ENCODE measurements around the gene AKAP6. TPM values are rescaled to one million over a fixed set of nuclear protein-coding genes. Genes with fewer than 3 reads are reported as not detected.

The AKAP6 gene
- total RNA-seq, 1 donor from 2014 or later: 0.53 TPM

DNA sequence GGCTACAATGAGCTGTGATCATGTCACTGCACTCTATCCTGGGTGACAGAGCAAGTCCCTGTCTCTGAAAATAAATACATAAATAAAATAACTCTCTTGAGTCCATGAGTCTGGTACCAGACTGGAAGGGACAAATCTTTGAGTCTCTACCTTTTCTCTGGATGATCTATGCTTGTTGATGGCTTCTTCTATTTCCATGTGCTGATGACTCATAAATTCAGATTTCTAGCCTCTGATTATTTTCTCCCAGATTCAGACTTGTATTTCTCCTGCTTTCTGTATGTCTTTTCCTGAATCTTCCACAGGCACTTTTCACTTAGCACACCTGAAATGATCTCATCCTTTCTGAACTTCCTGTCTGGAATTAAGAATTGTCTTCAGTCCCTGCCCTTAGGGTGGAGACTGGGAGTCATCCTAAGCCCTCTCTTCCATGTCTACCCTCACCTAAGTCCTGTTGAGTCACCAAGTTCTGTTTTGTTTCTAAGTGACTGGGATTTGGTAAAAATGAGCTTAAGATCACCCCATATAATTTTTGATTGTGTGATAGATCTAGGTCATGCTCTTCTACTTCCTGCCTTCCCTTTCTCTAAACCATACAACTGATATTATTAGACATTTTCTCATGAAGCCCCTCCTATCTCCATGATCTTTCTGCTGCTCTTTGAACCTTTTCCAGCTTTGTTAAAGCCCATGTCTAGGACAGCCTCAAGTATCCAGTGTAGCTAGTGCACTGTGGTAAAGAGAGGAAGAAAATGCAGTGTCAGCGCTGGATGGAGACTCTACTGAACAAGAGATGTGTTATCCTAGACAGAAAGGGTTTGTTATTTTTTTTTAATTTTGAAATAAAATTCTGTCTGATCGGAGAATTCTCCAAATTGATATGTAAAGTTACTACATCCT is 13.1 kb downstream of the AKAP6 start:
- Mint-ChIP-seq H3K36me3 (ENCODE audit: low read depth) (no peaks in the 10 kb centered on the region), H3K9me3 (no peaks in the 10 kb centered on the region), H3K27ac (no peak overlapping the region), H3K4me1 (no peaks in the 10 kb centered on the region), H3K4me3 (no peak overlapping the region), H3K27me3 (no peaks in the 10 kb centered on the region)
- intact Hi-C loops (cut with micrococcal nuclease): no loop called here
- no peak for ATAC-seq (ENCODE audit: low read depth)
- ChIA-PET POLR2A (no interaction called here), CTCF (no interaction called here)
- TF ChIP-seq, protein P1, sequence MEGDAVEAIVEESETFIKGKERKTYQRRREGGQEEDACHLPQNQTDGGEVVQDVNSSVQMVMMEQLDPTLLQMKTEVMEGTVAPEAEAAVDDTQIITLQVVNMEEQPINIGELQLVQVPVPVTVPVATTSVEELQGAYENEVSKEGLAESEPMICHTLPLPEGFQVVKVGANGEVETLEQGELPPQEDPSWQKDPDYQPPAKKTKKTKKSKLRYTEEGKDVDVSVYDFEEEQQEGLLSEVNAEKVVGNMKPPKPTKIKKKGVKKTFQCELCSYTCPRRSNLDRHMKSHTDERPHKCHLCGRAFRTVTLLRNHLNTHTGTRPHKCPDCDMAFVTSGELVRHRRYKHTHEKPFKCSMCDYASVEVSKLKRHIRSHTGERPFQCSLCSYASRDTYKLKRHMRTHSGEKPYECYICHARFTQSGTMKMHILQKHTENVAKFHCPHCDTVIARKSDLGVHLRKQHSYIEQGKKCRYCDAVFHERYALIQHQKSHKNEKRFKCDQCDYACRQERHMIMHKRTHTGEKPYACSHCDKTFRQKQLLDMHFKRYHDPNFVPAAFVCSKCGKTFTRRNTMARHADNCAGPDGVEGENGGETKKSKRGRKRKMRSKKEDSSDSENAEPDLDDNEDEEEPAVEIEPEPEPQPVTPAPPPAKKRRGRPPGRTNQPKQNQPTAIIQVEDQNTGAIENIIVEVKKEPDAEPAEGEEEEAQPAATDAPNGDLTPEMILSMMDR (IDR thresholded peaks at IDR 0.05): no peak
- no peak for DNase-seq

DNA sequence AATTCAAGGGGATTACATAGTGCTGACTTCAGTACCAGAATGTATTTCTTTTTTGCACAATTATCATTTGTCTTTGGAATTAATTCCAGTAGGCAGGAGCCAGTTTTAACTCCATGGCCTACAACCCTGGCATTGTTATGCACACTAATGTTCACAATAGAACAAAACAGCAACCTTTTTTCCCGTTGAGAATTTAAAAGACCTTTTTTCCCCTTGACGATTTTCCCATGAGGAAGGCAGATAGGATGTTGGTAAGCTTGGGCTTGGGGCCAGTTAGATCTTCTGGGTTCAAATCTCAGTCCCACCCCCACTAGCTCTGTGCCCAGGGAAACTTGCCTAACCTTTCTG is 13.7 kb downstream of the AKAP6 start:
- CTCF ChIA-PET: no interaction called here
- Mint-ChIP-seq H3K4me1 (no peaks in the 10 kb centered on the region), H3K4me3 (no peak overlapping the region), H3K27ac (no peak overlapping the region), H3K9me3 (no peaks in the 10 kb centered on the region), H3K27me3 (no peaks in the 10 kb centered on the region), H3K36me3 (ENCODE audit: low read depth) (no peaks in the 10 kb centered on the region)
- DNase-seq: no peak
- POLR2A ChIA-PET: no interaction called here
- no peak for ATAC-seq (ENCODE audit: low read depth)
- TF ChIP-seq, protein P1 (IDR thresholded peaks at IDR 0.05): no peak
- intact Hi-C loops (cut with micrococcal nuclease): no loop called here

DNA sequence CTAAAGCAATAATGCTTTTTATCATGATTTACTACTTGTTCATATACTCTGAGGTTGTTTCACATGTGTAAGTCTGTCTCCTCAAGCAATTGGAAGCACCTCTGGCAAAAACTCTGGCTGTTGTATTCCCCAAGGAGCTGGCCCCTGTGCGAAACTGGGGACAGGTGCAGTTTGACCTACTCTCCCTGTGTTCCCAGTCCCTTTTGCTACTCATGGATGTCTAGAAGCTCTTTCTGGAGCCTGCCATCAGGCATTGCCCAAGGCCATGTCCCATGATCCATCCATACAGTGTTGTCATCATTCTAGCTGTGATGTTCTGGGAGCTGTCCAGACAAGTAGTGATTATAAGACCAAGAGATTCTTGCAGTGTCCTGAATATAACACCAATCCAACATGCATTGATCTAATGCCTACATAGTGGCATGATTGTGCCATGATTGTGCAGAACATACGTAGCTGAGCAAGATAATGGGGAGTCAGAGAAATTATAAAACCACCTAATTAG is 14.9 kb downstream of the AKAP6 start:
- Mint-ChIP-seq H3K4me1 (no peaks in the 10 kb centered on the region), H3K36me3 (ENCODE audit: low read depth) (no peaks in the 10 kb centered on the region), H3K9me3 (no peaks in the 10 kb centered on the region), H3K4me3 (no peak overlapping the region), H3K27ac (no peak overlapping the region), H3K27me3 (no peaks in the 10 kb centered on the region)
- POLR2A ChIA-PET: no interaction called here
- TF ChIP-seq, protein P1 (IDR thresholded peaks at IDR 0.05): no peak
- intact Hi-C loops (cut with micrococcal nuclease): no loop called here
- no peak for DNase-seq
- CTCF ChIA-PET: no interaction called here
- no peak for ATAC-seq (ENCODE audit: low read depth)

DNA sequence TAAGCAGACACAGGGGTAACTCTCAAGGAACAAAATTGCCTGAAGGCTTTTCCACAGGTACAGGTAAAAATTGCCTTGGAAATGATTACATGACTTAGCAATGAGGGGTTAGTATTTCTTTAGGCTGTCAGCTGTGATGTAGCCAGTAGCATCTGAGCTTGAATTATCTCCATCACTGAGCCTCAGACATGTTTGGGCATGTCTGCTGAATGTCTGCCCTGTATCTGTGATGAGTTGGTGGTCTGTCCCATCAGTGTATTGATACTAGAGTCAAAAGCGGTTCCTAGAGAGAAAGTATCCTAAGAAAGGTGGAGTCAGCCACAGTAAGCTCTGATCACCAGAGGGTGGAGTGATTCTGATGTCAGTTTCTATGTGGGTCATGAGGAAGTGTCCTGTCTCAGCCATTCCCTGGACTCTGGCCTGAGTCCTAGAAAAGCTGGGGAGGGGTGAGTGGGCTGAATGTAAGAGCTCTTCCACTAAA is 16.3 kb downstream of the AKAP6 start:
- no peak for ATAC-seq (ENCODE audit: low read depth)
- POLR2A ChIA-PET: no interaction called here
- no peak overlapping the region for H3K4me3 Mint-ChIP-seq
- CTCF ChIA-PET: no interaction called here
- no peaks in the 10 kb centered on the region for H3K9me3 Mint-ChIP-seq
- intact Hi-C loops (cut with micrococcal nuclease): no loop called here
- H3K27me3 Mint-ChIP-seq: no peaks in the 10 kb centered on the region
- DNase-seq: no peak
- H3K36me3 Mint-ChIP-seq (ENCODE audit: low read depth): no peaks in the 10 kb centered on the region
- no peak overlapping the region for H3K27ac Mint-ChIP-seq
- no peaks in the 10 kb centered on the region for H3K4me1 Mint-ChIP-seq
- TF ChIP-seq, protein P1 (IDR thresholded peaks at IDR 0.05): no peak

DNA sequence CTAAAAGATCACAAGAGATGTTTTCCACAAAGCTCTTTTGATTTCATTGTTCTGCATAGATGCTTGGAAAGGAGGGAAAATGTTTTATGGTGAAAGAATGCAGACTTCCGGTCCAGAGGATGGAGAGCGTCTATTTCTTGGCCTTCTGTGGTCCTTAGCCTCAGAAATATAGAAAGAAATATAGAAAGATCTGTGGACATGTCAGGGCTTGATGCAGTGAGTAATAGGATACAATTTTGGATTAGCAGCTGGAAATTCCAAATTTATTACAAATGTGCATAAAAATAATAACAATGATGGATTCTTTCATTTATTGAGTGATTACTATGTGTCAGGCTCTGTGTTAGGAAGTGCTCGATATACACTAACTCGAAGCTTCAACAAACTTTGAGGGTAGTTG is 20.2 kb downstream of the AKAP6 start:
- intact Hi-C loops (cut with micrococcal nuclease): no loop called here
- TF ChIP-seq, protein P1 (IDR thresholded peaks at IDR 0.05): no peak
- H3K9me3 Mint-ChIP-seq: no peaks in the 10 kb centered on the region
- H3K4me3 Mint-ChIP-seq: no peak overlapping the region
- H3K27ac Mint-ChIP-seq: no peak overlapping the region
- no peak for DNase-seq
- CTCF ChIA-PET: no interaction called here
- H3K27me3 Mint-ChIP-seq: no peaks in the 10 kb centered on the region
- no peak for ATAC-seq (ENCODE audit: low read depth)
- no peaks in the 10 kb centered on the region for H3K36me3 Mint-ChIP-seq (ENCODE audit: low read depth)
- POLR2A ChIA-PET: no interaction called here
- H3K4me1 Mint-ChIP-seq: no peaks in the 10 kb centered on the region
